Ishikawa (cell line): Measurements from ENCODE around the gene IGF1R.

Source experiments
- CREB1 ChIP-seq: IDR thresholded peaks from 2 replicates; pipeline ENCODE4 v1.6.1; 2012; ENCODE audit warnings: low read depth
- EGR1 ChIP-seq: IDR thresholded peaks from 2 replicates; pipeline ENCODE4 v1.6.1; 2012
- EP300 ChIP-seq: IDR thresholded peaks from 2 replicates; pipeline ENCODE4 v1.6.1; 2012; ENCODE audit warnings: borderline replicate concordance
- FOXM1 ChIP-seq: IDR thresholded peaks from 2 replicates; pipeline ENCODE4 v1.6.1; 2012; ENCODE audit warnings: low read depth, borderline replicate concordance
- REST ChIP-seq: IDR thresholded peaks from 2 replicates; pipeline ENCODE4 v1.6.1; 2012; ENCODE audit warnings: low read depth, mild to moderate bottlenecking
- TAF1 ChIP-seq: IDR thresholded peaks from 2 replicates; pipeline ENCODE4 v1.6.1; 2012; ENCODE audit warnings: low read depth, mild to moderate bottlenecking
- TEAD4 ChIP-seq: IDR thresholded peaks from 2 replicates; pipeline ENCODE4 v1.6.1; 2012
- ZBTB7A ChIP-seq: IDR thresholded peaks from 2 replicates; pipeline ENCODE4 v1.6.1; 2012; ENCODE audit warnings: low read depth

DNA sequence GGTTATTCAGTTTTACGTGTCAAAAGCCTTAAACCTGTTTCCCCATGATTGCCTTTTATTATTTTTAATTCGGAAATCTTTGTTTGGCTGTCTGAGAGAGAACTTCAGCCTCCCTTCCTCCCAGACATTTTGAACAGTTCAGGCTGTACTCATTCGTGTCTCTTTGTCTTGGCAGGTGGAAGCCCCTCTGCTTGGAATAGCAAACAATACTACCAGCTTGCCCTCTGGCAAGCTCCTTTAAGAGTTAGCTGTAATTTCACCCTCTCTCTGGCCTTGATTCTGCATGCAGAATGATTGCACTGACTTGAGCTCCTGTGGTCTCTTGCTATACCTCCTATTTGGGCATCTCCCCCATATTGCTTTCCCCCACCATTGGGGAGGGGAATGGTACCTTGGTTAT lies 11.7 kb downstream of the IGF1R start:
- TF ChIP-seq REST (no peak), TEAD4 (no peak), FOXM1 (no peak), EGR1 (no peak), TAF1 (no peak), EP300 (no peak), ZBTB7A (no peak), CREB1 (no peak)
